GM15510 (cell line): Measurements from ENCODE around the gene KLB.

Experiments used
- POLR2A ChIP-seq: IDR thresholded peaks from 3 replicates; pipeline ENCODE4 v1.6.1; 2011; ENCODE audit warnings: borderline replicate concordance; ENCODE audit not compliant: insufficient read length; ENCODE audit errors: extremely low read depth

The KLB gene

GRCh38 chr4:39406763-39407583 lies at the start of gene KLB:
Gene KLB, plus strand, starts transcription at chr4:39406930. Its CDS starts 20 bp downstream, at chr4:39406950.
- TF ChIP-seq POLR2A, result no peak

- no peak for TF ChIP-seq POLR2A
These were observed 49.7 kb upstream of the KLB start for GRCh38 chr4:39357002-39357401.

DNA sequence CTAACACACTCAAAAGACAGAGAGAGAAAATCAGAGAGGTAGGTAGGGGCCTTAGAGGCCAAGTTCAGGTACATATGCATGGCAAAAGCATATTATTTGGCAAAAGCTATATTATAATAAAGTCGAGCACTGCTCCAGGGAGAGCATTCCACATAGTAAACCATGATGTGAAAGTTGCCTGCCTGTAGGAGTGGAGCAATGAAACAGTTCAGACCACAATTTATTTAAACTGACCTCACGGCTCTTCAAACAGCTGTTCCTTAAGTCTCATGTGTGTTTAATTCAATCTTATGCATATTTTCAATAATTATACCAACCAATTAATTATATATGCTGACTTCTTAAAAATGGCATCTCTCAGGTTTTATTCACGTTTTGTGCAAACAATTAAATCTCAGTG lies 43.9 kb upstream of the KLB start:
- no peak for TF ChIP-seq POLR2A

GRCh38 chr4:39363773-39364393 lies 42.8 kb upstream of the KLB start:
- no peak for TF ChIP-seq POLR2A

GRCh38 chr4:39365360-39365759 lies 41.4 kb upstream of the KLB start:
- TF ChIP-seq POLR2A, result no peak

DNA sequence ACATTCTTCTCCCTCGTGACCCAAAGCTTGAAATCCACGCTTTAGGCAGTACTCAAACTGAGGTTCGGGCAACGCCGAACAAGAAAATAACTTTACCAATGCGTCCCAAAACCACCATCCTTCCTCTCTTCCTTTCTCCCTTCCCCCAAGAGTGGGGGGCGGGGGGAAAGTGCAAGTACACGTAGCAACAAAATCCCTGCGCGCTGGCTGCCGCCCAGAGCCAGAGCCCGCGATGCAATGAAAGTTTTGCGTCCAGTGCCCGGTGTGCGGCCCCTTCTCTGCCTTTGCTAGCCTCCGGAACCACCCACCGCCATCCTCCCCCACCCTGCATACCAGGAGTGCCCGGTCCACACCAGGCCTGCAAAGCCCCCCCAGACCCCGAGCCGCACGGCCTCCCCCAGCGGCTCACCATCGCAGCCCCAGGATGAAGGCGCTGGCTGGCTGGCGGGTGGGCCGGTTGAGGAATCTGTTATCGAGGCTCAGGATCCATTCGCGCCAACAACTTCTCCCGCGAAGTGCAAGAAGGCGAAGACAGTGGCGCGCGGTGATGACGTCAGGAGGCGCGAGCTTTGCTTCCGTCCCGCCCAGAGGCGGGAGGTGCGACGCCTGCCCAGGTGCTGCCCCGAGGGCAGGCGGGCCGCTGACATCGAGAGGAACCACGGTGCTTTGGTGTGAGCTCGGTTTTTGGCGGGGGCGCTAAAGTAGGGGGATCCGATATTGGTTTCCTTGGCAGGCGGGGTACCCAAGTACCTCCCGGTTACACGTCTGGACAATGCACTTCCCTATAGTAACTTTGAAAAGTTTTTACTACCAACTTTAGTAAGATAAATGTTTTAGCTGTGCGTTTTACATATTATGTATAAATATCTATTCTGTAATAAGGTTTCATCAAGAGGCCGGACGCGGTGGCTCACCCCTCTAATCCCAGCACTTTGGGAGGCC lies 40.6 kb upstream of the KLB start, which contains the start of gene RFC1:
Gene RFC1 (minus strand): TSS at position 533 of the 942 bp plus-strand sequence. CDS start 121 bp downstream, at position 412.
- TF ChIP-seq POLR2A, result peak; percentile 68

DNA sequence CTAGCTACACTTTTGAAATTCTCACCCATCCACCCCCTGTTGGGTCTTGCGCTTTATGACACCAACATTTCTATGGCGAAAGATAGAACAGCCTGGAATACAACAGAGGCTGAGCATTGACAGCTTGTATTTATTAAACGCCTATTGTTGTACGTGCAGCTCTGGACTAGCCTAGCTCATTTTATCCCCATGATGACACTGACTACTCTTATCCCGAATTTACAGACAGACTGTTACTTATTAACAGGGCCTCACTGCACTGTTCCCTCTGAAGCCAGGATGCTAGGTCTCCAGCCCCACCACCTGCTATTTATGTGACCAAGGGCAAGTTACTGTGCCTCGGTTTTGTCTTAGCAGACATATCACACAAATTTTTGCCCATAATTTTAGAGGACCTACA lies 39.6 kb upstream of the KLB start:
- no peak for TF ChIP-seq POLR2A

- no peak for TF ChIP-seq POLR2A
These were observed 37.4 kb upstream of the KLB start for GRCh38 chr4:39369301-39369700.

DNA sequence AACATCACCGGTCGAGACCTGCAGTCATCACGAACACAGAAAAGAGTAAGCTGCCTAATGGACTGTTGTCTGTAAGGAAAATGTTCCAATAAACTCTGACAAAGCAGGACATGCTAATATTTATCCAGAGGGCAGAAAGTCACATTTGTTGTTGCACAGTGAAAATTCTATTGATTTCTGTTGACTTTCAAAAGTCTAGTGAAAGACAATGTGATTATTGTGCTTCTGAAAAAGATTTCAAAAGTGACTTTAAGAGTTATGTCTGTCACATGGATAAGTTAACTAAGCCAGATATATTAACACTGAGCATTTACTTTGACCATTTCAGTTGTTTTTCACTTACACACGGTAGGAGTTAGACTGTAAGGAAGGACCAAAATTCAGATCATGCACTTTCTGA lies 31.3 kb upstream of the KLB start:
- TF ChIP-seq POLR2A, result no peak

- no peak for TF ChIP-seq POLR2A
These were observed 23.0 kb upstream of the KLB start for GRCh38 chr4:39383690-39384089.

GRCh38 chr4:39384563-39384962 lies 22.2 kb upstream of the KLB start:
- TF ChIP-seq POLR2A, result no peak

DNA sequence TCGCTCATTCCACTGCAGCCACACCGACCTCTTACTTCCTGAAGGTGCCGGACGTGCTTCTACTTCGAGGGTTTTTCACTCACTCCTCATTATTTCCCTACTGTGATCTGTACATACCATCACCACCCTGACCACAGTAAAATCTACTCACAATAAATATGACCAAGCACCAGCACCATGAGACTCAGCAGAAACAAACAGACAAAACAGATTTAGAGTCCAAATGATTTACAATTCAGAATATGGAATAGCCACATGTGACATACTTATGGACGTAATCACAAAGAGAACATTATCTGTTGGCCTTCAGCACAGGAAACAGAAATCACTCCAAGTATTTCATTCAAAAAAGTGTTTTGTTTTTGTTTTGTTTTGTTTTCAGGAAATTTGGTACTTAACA lies 16.1 kb upstream of the KLB start:
- TF ChIP-seq POLR2A, result no peak

- no peak for TF ChIP-seq POLR2A
These were observed 12.0 kb upstream of the KLB start for GRCh38 chr4:39394706-39395105.

DNA sequence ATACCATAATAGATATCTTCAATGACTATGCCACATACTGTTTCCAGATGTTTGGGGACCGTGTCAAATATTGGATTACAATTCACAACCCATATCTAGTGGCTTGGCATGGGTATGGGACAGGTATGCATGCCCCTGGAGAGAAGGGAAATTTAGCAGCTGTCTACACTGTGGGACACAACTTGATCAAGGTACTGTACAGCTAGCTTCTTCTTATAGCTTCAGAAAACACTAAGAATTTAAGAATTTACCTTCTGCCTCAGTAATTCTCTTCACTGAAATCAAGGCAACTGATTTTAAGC lies 805 bp downstream of the KLB start:
- TF ChIP-seq POLR2A, result no peak

DNA sequence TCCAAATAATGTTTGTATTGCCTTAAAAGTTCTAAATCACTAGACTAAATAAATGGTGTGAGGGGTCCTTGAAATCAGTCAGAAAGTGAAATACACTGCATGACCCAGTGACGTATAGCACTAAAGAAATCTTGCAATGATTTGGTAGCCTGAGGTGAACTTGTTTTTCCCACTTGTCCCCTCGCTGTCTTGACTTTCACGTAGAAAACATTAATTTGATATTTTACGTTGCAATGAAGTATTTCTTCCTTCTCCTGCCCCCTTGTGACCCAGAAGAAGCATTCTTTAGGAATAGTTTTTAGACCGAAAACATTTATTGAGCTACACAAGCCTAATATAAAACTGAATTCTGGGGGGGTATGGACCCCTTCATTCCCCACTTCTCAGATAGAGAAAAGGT lies 3.7 kb downstream of the KLB start:
- TF ChIP-seq POLR2A, result no peak
